Stimulated activated CD8-positive, alpha-beta memory T cell treated with anti-CD3 and anti-CD28 coated beads, Interleukin-12 subunit alpha, Interleukin-12 subunit beta, amount 100 ng/mL, for 24 hours (primary cell): ENCODE data around the gene SLC17A9.

Experiments used
- DNase-seq: peaks from one replicate; pipeline ENCODE4 v3.0.0-alpha.2; 2020; ENCODE audit errors: extremely low read depth

Gene SLC17A9

GRCh38 chr20:62938105-62938888, 14.2 kb upstream of the SLC17A9 start, which contains the start of gene GID8:
GID8 (plus strand) TSS chr20:62938147; CDS start chr20:62941503, 3,356 bp downstream.
- DNase-seq, result no peak

- DNase-seq, result no peak
Measured at GRCh38 chr20:62940875-62941274, 11.6 kb upstream of the SLC17A9 start.

GRCh38 chr20:62941792-62942191, 10.7 kb upstream of the SLC17A9 start:
- no peak for DNase-seq

GRCh38 chr20:62942456-62942855, 10.1 kb upstream of the SLC17A9 start:
- no peak for DNase-seq

GRCh38 chr20:62943396-62943795, 9.1 kb upstream of the SLC17A9 start:
- no peak for DNase-seq

- DNase-seq, result no peak
Measured at GRCh38 chr20:62944184-62944583, 8.3 kb upstream of the SLC17A9 start.

- no peak for DNase-seq
Measured at GRCh38 chr20:62944746-62945145, 7.8 kb upstream of the SLC17A9 start.

- no peak for DNase-seq
Measured at GRCh38 chr20:62945771-62946339, 6.7 kb upstream of the SLC17A9 start.

- no peak for DNase-seq
Measured at GRCh38 chr20:62946918-62947317, 5.6 kb upstream of the SLC17A9 start.

- no peak for DNase-seq
Measured at GRCh38 chr20:62947532-62948300, 4.8 kb upstream of the SLC17A9 start.

- no peak for DNase-seq
Measured at GRCh38 chr20:62949153-62949821, 3.2 kb upstream of the SLC17A9 start.

GRCh38 chr20:62949962-62950361, 2.5 kb upstream of the SLC17A9 start:
- DNase-seq, result no peak

GRCh38 chr20:62950741-62951140, 1.8 kb upstream of the SLC17A9 start:
- DNase-seq, result no peak

GRCh38 chr20:62951143-62951895, 1.2 kb upstream of the SLC17A9 start:
- no peak for DNase-seq

GRCh38 chr20:62951896-62952372, 575 bp upstream of the SLC17A9 start:
- no peak for DNase-seq

GRCh38 chr20:62952968-62953838, 694 bp downstream of the SLC17A9 start:
- DNase-seq, result no peak

GRCh38 chr20:62953839-62954703, 1.6 kb downstream of the SLC17A9 start:
- no peak for DNase-seq

- no peak for DNase-seq
Measured at GRCh38 chr20:62955519-62956386, 3.2 kb downstream of the SLC17A9 start.
